ENCODE results near the gene SNX14.

DNA sequence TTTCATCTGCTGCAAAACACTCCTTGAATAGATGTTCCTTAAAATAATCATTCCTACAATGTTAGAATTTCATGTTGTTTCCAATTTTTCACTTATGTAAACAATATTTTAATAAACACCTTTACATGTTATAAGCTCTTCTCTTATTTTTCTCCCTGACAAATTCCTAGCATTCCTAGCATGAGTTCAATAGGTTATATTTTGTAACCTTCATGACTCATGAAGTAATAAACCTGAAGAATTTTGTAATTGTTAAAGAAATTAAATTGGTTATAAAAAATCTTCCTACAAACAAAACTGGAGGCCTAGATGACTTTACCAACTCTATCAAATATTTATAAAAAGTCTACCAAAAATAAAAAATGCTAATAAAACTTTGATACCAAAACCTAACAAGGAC is 77.5 kb downstream of the SNX14 start:
- TF ChIP-seq, protein P1, sequence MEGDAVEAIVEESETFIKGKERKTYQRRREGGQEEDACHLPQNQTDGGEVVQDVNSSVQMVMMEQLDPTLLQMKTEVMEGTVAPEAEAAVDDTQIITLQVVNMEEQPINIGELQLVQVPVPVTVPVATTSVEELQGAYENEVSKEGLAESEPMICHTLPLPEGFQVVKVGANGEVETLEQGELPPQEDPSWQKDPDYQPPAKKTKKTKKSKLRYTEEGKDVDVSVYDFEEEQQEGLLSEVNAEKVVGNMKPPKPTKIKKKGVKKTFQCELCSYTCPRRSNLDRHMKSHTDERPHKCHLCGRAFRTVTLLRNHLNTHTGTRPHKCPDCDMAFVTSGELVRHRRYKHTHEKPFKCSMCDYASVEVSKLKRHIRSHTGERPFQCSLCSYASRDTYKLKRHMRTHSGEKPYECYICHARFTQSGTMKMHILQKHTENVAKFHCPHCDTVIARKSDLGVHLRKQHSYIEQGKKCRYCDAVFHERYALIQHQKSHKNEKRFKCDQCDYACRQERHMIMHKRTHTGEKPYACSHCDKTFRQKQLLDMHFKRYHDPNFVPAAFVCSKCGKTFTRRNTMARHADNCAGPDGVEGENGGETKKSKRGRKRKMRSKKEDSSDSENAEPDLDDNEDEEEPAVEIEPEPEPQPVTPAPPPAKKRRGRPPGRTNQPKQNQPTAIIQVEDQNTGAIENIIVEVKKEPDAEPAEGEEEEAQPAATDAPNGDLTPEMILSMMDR (IDR thresholded peaks at IDR 0.05): no peak
- no peak for TF ChIP-seq POLR2A (IDR thresholded peaks at IDR 0.05)
